Fibroblast of skin of back (primary cell): ENCODE data around the gene FOXG1. TPM values are rescaled to one million over a fixed set of nuclear protein-coding genes. Genes with fewer than 3 reads are reported as not detected.

ENCODE experiments used
- DNase-seq: peaks from one replicate; pipeline ENCODE4 v3.0.0-alpha.2; 2013
- polyA plus RNA-seq, 2 experiments: library from polyadenylated mRNA; unstranded; fragments of 120-200 nt; gene quantifications; one replicate each; pipeline ENCODE4 v1.2.1, GENCODE V29; 2013; ENCODE audit not compliant: insufficient read length in 2 of 2

FOXG1 gene
- not detected for polyA plus RNA-seq (2013, experiment 1 of 2; ENCODE audit: insufficient read length)
- not detected for polyA plus RNA-seq (2013, experiment 2 of 2; ENCODE audit: insufficient read length)

- DNase-seq = no peak
These were observed at the start of gene FOXG1 for GRCh38 chr14:28766469-28766955. FOXG1 (plus strand) TSS chr14:28766787; CDS start chr14:28767280, 493 bp downstream.

DNA sequence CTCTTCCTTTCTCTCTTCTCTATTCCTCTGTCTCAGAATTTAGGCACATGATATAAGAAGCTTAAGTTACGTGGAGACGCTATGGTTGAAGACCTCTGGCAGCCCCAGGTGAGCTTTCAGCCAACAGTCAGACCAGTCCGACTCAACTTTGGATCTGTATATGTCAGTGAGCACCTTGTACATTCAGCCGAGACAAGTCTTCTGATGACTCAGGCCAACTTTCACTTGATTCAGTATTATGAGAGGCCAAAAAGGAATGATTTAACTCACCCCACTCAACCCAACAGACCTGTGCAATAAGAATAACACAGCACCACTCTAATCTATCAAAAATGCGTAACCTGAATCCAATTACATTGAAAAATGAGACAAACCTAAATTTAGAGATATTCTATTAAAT lies 47.5 kb upstream of the FOXG1 start:
- DNase-seq = no peak

GRCh38 chr14:28731358-28731757 lies 35.2 kb upstream of the FOXG1 start:
- no peak for DNase-seq

DNA sequence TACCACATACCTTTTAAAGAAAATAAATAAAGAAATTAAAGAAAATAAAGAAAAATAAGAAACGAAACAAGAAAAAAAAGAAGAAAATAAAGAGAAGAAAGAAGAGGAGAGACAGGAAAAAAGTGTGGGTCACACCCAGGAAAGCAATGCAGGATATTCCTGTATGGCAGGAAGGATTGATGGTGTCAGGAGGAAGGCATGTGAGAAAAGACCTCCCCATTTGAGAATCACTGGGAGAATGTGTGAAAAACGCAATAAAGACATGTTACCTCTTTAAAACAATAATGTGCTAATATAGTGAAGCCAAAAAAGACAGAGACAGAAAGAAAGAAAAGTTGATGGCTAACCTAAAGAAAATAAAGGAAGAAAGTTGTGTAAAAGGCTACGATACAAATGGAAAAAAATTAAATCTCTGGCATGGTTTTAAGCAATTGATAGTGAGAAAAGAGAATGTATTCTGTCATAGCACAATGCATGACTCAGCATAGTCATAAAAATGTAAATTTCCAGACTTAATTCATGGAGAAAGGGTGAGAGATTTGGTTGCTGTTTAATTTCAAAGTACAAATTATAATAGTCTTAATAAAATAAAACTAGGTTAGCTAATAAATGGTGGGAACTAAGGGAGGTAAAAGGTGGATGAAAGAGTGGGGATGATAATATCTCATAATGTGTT lies 24.3 kb upstream of the FOXG1 start:
- DNase-seq = no peak

DNA sequence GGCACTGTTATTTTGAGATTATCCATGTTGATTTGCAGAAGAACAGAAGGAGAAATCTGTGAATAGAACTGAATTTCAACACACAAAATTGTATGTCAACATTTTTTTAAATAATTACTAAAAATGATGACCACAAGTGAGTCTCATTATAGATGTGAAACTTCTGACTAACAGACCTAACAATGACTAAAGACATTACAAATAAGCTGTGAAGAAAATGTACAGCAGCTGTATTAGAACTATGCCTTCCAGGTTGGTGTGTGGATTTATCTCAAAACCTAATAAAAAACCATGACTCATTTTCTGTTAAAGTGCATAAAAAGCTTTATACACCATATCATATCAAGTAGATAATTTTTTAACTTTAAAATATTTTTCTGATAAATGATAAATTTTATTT lies 22.5 kb upstream of the FOXG1 start:
- DNase-seq = no peak

DNA sequence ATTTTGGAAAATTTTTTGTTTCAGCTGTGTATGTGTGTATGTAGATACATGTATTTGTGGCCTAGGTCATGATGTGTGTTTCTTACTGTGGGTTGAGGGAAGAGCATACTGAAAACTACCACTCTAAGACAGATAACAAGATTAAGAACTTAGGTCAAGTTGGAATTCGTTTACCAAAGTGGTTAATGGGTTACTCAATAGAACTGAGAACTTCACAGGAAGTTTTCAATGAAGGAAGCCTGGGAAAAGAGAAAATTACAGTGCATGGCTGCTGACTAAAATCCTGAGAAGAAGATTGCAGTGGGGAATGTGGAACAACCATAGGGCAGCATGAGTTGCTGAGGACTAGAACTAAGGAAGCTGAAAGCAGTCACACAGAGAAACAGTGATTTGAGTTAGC lies 21.4 kb upstream of the FOXG1 start:
- DNase-seq = no peak

- DNase-seq = no peak
These were observed 20.3 kb upstream of the FOXG1 start for GRCh38 chr14:28746247-28746646.

- DNase-seq = peak; percentile 55
These were observed 15.0 kb upstream of the FOXG1 start for GRCh38 chr14:28751467-28752058.

DNA sequence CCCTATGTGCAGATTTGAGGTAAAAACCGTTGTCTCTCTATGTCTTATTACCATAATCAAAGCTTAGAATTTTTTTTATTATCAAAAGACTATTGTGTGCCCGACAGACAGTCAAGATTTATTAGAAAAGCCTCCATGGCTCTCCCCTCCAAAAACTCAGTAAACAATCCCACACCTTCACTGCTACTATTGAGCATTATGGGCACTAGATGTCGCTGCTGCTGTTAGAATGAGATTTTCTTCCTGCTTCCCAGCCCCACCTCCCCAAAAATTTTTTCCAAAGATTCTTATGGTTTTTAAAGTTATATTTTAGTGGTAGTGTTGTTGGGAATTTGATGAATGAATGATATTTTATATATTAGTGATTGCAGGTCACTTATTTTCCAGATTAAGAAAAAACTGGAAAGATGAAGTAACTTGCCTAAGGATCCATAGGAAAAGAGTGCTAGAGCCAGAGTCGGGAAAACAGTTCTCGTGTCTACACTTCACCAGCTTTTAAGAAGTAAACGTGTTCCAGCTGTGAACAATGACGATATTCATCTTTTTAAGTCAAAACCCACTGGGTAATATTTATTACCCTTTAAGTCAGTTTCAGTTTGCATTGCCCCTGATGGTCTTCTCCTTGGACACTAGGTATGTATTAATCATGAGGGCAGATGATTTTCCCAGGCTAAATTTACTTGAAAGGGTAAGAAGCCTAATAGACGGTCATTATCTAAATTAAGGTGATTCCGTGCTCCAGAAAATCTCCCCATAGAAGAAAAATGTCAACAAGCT lies 12.2 kb upstream of the FOXG1 start:
- peak; percentile 53 for DNase-seq

DNA sequence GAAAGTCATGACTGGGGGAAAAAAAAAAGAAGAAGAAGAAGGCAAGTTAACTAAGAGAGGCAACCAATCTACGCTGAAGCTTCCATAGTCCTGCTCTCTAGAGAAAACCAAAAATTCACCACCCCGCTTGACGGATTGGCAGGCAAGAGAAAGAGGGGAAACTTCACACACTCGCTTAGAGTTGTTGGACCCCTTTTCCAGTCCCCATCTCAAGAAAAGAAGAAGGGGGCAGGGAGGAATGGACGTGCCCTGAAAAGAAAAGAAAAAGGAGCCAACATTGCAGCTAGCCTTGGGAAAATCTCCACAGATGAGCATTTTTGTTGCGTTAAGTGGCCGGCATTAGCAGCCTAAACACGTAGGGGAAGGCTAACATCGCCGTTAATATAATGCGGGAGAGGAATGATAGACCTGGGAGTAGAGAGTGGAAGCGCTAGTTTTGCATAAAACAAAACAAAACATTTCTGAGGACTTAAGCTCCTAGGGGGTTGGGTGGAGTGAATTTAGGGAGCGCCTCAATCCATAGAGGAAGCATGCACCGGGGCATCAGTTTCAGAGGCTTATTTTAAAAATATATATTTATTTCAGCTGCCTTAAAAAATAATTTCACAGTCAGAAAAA lies 11.3 kb upstream of the FOXG1 start:
- no peak for DNase-seq

DNA sequence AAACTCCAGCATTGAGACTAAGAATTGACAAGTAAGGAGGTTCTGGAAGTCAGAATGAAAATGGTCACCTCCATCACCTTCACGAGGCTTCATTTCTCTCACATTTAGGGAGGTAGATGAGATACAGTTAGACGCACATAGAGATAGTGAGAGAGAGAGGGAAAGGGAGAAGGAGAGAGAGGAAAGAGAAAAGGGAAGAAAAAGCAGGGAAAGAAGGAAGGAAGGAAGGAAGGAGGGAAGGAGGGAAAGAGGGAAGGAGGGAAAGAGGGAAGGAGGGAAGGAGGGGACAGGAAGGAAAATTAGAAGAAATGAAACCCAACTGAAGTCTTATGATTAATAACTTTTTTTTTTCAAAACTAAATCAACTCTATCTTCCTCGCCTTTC lies 10.7 kb upstream of the FOXG1 start:
- no peak for DNase-seq

GRCh38 chr14:28756269-28756883 lies 10.2 kb upstream of the FOXG1 start:
- DNase-seq = no peak

GRCh38 chr14:28756884-28757570 lies 9.6 kb upstream of the FOXG1 start:
- DNase-seq = peak; percentile 42

GRCh38 chr14:28757786-28758185 lies 8.8 kb upstream of the FOXG1 start:
- no peak for DNase-seq

DNA sequence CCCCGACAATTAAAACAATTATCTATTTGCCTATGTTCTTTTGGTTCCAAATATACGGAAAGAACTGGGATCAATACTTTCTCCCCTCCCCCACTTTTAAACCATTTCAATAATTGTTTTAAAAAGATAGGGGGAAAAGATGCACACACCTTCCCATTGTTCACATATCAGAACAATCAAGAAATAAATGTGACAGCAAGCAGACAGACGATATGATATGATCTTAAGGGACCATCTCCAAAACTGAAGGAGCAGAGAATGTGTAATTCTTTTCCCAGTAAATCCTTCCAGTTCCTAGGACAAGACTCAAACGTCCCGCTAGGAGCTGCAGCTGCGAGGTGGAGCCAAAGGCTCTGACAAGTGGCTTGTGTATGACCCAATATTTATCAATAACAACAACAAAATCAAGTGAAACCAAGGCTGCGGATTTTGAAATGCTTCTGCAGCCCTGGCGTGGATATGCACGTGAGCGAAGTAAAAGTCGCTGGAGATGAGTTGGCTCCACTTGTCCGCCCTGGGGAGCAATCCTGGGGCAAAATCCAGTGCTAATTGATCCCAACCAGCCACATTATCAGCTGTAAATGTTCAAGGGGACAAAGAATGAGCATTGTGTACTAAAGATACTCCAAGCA lies 8.2 kb upstream of the FOXG1 start:
- no peak for DNase-seq

GRCh38 chr14:28758885-28759652 lies 7.5 kb upstream of the FOXG1 start:
- DNase-seq = no peak

- no peak for DNase-seq
These were observed 6.8 kb upstream of the FOXG1 start for GRCh38 chr14:28759653-28760313.

GRCh38 chr14:28760431-28760996 lies 6.1 kb upstream of the FOXG1 start:
- no peak for DNase-seq

GRCh38 chr14:28761438-28762291 lies 4.9 kb upstream of the FOXG1 start:
- DNase-seq = no peak
